ENCODE data around the gene LTF.

DNA sequence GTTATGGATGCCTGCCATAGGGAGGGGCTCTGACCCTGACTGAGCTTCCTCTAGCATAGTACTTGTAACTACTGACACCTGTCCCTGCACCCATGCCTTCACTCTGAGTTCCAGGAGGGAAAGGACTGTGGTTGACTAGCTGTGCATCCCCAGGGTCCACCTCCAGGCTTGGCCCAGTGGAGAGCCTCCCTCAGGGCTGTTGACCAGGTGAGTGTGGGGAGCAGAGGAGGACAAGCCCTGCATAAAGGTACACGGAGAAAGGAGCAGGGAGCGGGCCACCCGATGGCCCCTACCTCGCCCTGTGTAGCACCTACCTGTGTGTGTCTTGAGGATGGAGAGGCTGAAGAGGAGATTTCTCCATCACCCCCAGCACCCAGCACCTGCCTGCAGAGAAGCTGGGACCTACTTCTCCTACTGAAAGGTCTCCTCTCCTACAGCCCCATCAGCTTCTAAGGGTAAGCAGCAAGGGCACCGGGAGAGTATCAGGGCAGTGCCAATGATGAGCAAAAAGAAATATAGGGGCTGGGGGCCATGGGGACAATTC is 6.7 kb upstream of the LTF start:
- TF ChIP-seq CCAR2 (optimal IDR thresholded peaks at IDR 0.05; ENCODE audit: low read depth, low read length) (no peak), GTF2F1 (IDR thresholded peaks at IDR 0.05; ENCODE audit: low read length) (no peak), SCMH1 (CRISPR knock-in tag; IDR thresholded peaks at IDR 0.05; ENCODE audit: borderline replicate concordance) (no peak), POLR2AphosphoS5 (IDR thresholded peaks at IDR 0.05; ENCODE audit: low read depth, low read length) (no peak), RBM39 (IDR thresholded peaks at IDR 0.05; ENCODE audit: low read depth, low read length, poor library complexity, severe bottlenecking) (no peak), TARDBP (CRISPR knock-in tag; IDR thresholded peaks at IDR 0.05) (no peak), IRX3 (CRISPR knock-in tag; IDR thresholded peaks at IDR 0.05; ENCODE audit: borderline replicate concordance, low read depth) (no peak), ZNF790 (CRISPR knock-in tag; IDR thresholded peaks at IDR 0.05; ENCODE audit: borderline replicate concordance) (no peak), CBX2 (IDR thresholded peaks at IDR 0.05; ENCODE audit: low read depth, low read length) (no peak), CBX2 (CRISPR knock-in tag; IDR thresholded peaks at IDR 0.05; ENCODE audit: low read depth) (no peak), MYC (CRISPR knock-in tag; IDR thresholded peaks at IDR 0.05; ENCODE audit: borderline replicate concordance) (no peak)
- TF ChIP-seq, protein P1, sequence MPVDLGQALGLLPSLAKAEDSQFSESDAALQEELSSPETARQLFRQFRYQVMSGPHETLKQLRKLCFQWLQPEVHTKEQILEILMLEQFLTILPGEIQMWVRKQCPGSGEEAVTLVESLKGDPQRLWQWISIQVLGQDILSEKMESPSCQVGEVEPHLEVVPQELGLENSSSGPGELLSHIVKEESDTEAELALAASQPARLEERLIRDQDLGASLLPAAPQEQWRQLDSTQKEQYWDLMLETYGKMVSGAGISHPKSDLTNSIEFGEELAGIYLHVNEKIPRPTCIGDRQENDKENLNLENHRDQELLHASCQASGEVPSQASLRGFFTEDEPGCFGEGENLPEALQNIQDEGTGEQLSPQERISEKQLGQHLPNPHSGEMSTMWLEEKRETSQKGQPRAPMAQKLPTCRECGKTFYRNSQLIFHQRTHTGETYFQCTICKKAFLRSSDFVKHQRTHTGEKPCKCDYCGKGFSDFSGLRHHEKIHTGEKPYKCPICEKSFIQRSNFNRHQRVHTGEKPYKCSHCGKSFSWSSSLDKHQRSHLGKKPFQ (CRISPR knock-in tag; IDR thresholded peaks at IDR 0.05; ENCODE audit: insufficient replicate concordance) = no peak
- TF ChIP-seq, protein P2, sequence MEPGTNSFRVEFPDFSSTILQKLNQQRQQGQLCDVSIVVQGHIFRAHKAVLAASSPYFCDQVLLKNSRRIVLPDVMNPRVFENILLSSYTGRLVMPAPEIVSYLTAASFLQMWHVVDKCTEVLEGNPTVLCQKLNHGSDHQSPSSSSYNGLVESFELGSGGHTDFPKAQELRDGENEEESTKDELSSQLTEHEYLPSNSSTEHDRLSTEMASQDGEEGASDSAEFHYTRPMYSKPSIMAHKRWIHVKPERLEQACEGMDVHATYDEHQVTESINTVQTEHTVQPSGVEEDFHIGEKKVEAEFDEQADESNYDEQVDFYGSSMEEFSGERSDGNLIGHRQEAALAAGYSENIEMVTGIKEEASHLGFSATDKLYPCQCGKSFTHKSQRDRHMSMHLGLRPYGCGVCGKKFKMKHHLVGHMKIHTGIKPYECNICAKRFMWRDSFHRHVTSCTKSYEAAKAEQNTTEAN (CRISPR knock-in tag; conservative IDR thresholded peaks at IDR 0.05) = no peak
- TF ChIP-seq, protein P3, sequence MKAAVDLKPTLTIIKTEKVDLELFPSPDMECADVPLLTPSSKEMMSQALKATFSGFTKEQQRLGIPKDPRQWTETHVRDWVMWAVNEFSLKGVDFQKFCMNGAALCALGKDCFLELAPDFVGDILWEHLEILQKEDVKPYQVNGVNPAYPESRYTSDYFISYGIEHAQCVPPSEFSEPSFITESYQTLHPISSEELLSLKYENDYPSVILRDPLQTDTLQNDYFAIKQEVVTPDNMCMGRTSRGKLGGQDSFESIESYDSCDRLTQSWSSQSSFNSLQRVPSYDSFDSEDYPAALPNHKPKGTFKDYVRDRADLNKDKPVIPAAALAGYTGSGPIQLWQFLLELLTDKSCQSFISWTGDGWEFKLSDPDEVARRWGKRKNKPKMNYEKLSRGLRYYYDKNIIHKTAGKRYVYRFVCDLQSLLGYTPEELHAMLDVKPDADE (CRISPR knock-in tag; IDR thresholded peaks at IDR 0.05) = no peak
- TF ChIP-seq, protein P4, sequence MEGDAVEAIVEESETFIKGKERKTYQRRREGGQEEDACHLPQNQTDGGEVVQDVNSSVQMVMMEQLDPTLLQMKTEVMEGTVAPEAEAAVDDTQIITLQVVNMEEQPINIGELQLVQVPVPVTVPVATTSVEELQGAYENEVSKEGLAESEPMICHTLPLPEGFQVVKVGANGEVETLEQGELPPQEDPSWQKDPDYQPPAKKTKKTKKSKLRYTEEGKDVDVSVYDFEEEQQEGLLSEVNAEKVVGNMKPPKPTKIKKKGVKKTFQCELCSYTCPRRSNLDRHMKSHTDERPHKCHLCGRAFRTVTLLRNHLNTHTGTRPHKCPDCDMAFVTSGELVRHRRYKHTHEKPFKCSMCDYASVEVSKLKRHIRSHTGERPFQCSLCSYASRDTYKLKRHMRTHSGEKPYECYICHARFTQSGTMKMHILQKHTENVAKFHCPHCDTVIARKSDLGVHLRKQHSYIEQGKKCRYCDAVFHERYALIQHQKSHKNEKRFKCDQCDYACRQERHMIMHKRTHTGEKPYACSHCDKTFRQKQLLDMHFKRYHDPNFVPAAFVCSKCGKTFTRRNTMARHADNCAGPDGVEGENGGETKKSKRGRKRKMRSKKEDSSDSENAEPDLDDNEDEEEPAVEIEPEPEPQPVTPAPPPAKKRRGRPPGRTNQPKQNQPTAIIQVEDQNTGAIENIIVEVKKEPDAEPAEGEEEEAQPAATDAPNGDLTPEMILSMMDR (CRISPR knock-in tag; IDR thresholded peaks at IDR 0.05) = no peak

Data from HepG2 (cell line).